ENCODE results near the gene PHC2.

The PHC2 gene

GRCh38 chr1:33420870-33421775, 9.8 kb downstream of the PHC2 start:
- TF ChIP-seq POLR2A (IDR thresholded peaks at IDR 0.05; ENCODE audit: extremely low read depth, insufficient read length) (no peak), CTCF (IDR thresholded peaks at IDR 0.05; ENCODE audit: low read depth, low read length) (no peak), MAX (IDR thresholded peaks at IDR 0.05; ENCODE audit: low read depth, low read length) (no peak), MYC (IDR thresholded peaks at IDR 0.05; ENCODE audit: low read depth, low read length) (no peak)
- H3K4me3 ChIP-seq (ENCODE audit: low read depth, low read length), result no peak overlapping the region
- DNase-seq (ENCODE audit: low read depth), result peak; percentile 58

- TF ChIP-seq POLR2A (IDR thresholded peaks at IDR 0.05; ENCODE audit: extremely low read depth, insufficient read length) (no peak), MYC (IDR thresholded peaks at IDR 0.05; ENCODE audit: low read depth, low read length) (no peak), CTCF (IDR thresholded peaks at IDR 0.05; ENCODE audit: low read depth, low read length) (no peak), MAX (IDR thresholded peaks at IDR 0.05; ENCODE audit: low read depth, low read length) (no peak)
- no peak for DNase-seq (ENCODE audit: low read depth)
- no peak overlapping the region for H3K4me3 ChIP-seq (ENCODE audit: low read depth, low read length)
Measured at GRCh38 chr1:33418811-33419210, 12.1 kb downstream of the PHC2 start.

- H3K4me3 ChIP-seq (ENCODE audit: low read depth, low read length), result no peak overlapping the region
- no peak for DNase-seq (ENCODE audit: low read depth)
- no peak for TF ChIP-seq MAX (IDR thresholded peaks at IDR 0.05; ENCODE audit: low read depth, low read length)
- no peak for TF ChIP-seq CTCF (IDR thresholded peaks at IDR 0.05; ENCODE audit: low read depth, low read length)
- no peak for TF ChIP-seq MYC (IDR thresholded peaks at IDR 0.05; ENCODE audit: low read depth, low read length)
- no peak for TF ChIP-seq POLR2A (IDR thresholded peaks at IDR 0.05; ENCODE audit: extremely low read depth, insufficient read length)
Measured at GRCh38 chr1:33414879-33415278, 16.0 kb downstream of the PHC2 start.

DNA sequence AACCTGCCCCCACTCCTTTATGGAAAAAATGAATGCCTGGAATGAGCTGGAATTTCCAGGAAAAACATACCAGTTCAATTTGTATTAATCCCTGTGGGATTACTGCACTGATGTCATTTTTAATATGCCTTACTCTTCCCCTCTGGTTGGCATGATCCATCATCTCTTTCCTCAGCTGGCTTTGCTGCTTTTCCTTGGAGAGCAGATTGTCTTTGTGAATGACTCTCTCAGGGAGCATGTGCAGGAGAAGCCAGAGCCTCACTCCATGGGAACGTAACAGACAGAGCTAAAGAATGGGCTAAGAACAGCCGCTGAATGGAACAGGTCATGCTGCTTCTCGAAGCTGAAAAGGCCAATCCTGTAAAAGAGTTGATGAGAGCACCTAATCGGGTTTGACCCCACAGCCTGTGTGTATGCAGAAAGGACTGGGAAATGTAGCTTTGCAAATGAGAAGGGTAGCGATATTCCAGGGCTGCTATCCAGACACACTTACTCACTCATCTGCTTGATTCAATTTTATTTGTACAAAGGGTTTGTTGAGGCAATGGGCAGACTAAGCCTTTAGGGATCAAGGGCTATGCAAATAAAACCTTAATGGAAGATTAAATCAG, 20.7 kb downstream of the PHC2 start:
- TF ChIP-seq MAX (IDR thresholded peaks at IDR 0.05; ENCODE audit: low read depth, low read length) (no peak), MYC (IDR thresholded peaks at IDR 0.05; ENCODE audit: low read depth, low read length) (no peak), CTCF (IDR thresholded peaks at IDR 0.05; ENCODE audit: low read depth, low read length) (no peak), POLR2A (IDR thresholded peaks at IDR 0.05; ENCODE audit: extremely low read depth, insufficient read length) (no peak)
- no peak for DNase-seq (ENCODE audit: low read depth)
- H3K4me3 ChIP-seq (ENCODE audit: low read depth, low read length), result no peak overlapping the region

GRCh38 chr1:33408093-33408436, 22.8 kb downstream of the PHC2 start:
- no peak overlapping the region for H3K4me3 ChIP-seq (ENCODE audit: low read depth, low read length)
- TF ChIP-seq MAX (IDR thresholded peaks at IDR 0.05; ENCODE audit: low read depth, low read length), result no peak
- TF ChIP-seq MYC (IDR thresholded peaks at IDR 0.05; ENCODE audit: low read depth, low read length), result no peak
- no peak for DNase-seq (ENCODE audit: low read depth)

Data from NB4 (cell line).